Hindlimb muscle (tissue), 1 donor: Measurements from ENCODE around the gene TAF11L5. TPM values are rescaled to one million over a fixed set of nuclear protein-coding genes. Genes with fewer than 3 reads are reported as not detected.
"Not testable (repeated sequence)": the region's sequence is repeated elsewhere in the genome, so short reads cannot be mapped to it uniquely, and the experiment has no call there.

Experiments
- DNase-seq: peaks from one replicate; pipeline ENCODE4 v3.0.0-alpha.2; 2013
- polyA plus RNA-seq: library from polyadenylated mRNA; unstranded; fragments of 120-200 nt; gene quantifications from one replicate; pipeline ENCODE4 v1.2.1, GENCODE V29; 2013; ENCODE audit not compliant: insufficient read length

TAF11L5 gene
- not detected for polyA plus RNA-seq

GRCh38 chr5:17524935-17525334 is at the start of gene TAF11L5:
TSS of gene TAF11L5 (plus strand) at chr5:17525235.
- not testable (repeated sequence) for DNase-seq

GRCh38 chr5:17477043-17477442 is 48.0 kb upstream of the TAF11L5 start:
- no peak for DNase-seq

- no peak for DNase-seq
Observed at GRCh38 chr5:17477573-17478265, 47.3 kb upstream of the TAF11L5 start.

DNA sequence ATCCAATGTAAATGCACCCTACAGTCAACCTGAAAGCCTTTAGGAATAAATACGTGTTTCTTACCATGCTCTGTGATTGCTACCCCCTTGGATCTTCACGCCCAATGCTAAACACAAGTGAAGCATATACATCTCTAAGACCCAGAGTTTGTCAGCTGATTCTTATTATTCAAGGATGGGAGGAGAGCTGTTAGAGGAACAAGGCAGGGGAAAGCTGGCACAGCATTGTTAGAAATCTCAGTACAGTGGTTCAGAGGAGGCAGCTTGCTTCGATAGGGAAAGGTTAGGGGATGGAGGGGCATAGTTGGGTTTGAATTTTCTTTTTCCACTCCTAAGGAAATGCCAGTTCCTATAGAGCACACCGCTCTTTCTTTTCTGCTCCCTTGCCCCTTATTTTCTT is 43.7 kb upstream of the TAF11L5 start:
- no peak for DNase-seq

GRCh38 chr5:17482790-17483189 is 42.2 kb upstream of the TAF11L5 start:
- DNase-seq = no peak

DNA sequence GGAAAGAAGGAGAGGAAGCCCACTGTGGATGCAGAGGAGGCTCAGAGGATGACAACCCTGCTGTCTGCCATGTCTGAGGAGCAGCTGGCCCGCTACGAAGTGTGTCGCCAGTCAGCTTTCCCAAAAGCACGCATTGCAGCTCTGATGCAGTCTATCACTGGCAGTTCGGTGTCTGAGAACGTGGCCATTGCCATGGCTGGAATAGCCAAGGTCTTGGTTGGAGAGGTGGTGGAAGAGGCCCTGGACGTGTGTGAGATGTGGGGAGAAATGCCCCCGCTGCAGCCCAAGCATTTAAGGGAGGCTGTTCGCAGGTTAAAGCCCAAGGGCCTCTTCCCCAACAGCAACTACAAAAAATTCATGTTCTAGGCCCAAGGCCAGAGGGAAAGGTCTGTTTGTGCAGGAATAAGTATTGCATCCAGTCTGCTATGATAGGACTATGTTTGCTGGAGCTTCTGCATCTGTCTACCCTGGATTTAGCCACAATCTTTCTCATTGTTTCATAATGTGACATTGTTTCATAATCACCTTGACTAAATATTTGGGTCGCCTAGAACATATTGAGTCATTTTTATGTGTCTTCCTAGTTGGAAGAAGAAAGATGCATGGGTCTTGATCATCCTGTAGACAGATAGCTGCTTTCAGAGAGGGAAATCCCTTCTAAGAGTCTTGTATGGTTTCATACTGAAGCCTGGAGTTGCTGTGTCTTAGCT is 38.4 kb upstream of the TAF11L5 start:
- DNase-seq = not testable (repeated sequence)

- no peak for DNase-seq
Observed at GRCh38 chr5:17487174-17487512, 37.9 kb upstream of the TAF11L5 start.

DNA sequence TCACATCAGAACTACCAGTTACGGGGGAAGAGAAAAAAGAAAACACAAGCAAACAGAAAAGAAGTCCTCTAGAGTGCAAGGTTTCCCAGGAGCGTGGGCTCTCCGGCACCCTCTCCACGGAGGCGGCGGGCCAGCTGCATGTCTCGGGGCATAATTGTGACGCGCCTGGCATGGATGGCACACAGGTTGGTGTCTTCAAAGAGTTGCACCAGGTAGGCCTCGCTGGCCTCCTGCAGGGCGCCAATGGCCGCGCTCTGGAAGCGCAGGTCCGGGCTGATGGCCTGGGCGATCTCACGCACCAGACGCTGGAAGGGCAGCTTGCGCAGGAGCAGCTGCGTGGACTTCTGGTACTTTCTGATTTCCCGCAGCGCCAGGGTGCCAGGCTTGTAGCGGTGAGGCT is 33.8 kb upstream of the TAF11L5 start:
- DNase-seq = peak; percentile 2

- no peak for DNase-seq
Observed at GRCh38 chr5:17492770-17493169, 32.3 kb upstream of the TAF11L5 start.

DNA sequence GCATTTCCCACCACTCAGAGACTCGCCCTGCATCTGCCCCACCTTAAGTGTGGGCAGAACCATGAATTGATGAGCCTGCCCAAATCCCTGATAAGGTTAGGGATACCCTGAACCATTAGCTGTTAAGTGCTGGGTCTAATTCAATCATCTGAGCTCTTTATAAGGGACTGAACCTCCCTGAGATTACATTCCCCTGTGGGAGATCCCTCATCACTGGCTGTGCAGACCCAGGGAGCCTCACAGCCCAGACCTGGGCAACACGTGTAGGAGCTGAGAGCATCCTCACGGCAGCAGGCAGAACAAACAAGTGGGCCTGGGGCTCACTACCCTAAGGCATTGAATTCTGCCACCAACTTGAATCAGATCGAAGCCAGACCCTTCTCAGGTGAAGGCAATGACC is 27.6 kb upstream of the TAF11L5 start:
- no peak for DNase-seq

GRCh38 chr5:17497931-17498330 is 27.1 kb upstream of the TAF11L5 start, which contains the start of gene TAF11L2:
TSS of gene TAF11L2 (plus strand) at chr5:17498231.
- DNase-seq = not testable (repeated sequence)

DNA sequence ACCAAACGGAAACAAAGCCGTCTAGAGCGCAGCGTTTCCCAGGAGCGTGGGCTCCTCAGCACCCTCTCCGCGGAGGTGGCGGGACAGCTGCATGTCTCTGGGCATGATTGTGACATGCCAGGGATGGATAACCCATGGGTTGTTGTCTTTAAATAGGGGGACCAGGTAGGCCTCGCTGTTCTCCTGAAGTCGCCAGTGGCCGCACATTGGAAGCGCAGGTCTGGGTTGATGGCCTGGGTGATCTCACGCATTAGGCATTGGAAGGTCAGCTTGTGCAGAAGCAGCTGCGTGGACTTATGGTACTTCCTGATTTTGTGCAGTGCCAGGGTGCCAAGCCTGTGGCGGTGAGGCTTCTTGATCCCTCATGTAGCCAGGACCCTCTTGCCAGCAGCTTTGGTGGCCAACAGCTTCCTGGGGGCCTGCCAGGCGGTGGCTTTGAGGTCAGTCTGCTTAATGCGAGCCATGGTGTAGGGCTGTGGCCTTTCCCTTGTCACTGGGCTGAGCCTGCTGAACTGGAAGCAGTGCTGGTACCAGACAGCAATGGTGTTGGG is 13.2 kb upstream of the TAF11L5 start:
- DNase-seq = no peak

DNA sequence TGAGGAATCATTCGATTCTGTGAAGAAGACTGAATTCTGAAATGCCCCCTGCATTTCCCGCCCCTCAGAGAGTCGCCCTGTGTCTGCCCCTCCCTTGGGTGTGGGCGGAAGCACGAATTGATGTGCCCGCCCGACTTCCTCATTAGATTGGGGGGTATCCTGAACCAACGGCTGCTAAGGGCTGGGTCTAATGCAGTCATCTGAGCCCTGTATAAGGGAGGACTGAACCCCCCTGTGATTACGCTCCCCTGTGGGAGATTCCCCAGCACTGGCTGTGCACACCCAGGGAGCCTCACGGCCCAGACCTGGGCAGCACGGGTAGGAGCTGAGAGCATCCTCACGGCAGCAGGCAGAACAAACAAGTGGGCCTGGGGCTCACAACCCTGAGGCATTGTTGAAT is 7.5 kb upstream of the TAF11L5 start:
- DNase-seq = not testable (repeated sequence)

DNA sequence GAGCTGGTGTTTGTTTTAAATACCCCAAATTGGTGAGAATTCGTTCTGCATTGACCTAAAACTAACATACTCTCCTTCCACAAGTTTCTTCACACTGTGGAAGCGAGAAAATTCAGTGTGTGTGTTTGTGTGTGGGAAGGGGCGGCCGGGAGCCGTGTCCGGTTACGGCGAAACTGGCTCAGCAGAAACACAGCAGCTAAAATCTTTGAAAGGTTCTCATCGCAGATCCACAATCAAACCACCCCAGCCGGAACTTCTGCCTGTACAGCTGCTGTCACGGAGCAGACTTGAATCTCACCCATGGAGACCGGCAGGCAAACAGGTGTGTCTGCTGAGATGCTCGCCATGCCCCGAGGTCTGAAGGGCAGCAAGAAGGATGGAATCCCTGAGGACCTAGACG is 7.0 kb upstream of the TAF11L5 start, which contains the start of gene TAF11L3:
TAF11L3 (plus strand) TSS at position 301 of the 400 bp plus-strand sequence.
- DNase-seq = not testable (repeated sequence)

DNA sequence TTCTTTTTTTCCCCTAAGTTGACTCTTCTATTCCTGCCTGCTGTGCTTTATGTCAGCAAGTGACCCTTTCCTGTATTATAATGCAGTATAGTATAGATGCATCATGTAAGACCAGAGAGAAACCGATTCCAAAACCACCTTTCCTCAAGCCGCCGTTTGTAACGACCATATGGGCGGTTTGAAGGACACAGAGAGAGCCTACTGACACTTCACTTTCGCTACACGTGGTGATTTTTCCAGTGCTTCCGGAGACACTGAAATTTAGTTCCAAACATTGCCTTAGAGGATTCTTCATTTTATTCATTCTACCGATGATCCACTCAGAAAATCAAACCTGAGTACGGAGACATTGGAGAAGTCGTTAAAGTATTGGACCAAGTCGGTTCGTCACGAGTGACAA is 5.5 kb upstream of the TAF11L5 start:
- DNase-seq = not testable (repeated sequence)

- DNase-seq = not testable (repeated sequence)
Observed at GRCh38 chr5:17521501-17521900, 3.5 kb upstream of the TAF11L5 start, which contains the start of gene TAF11L4. TSS of gene TAF11L4 (plus strand) at chr5:17521801.

- DNase-seq = peak; percentile 2
Observed at GRCh38 chr5:17526504-17526903, 1.5 kb downstream of the TAF11L5 start.

GRCh38 chr5:17528369-17528768 is 3.3 kb downstream of the TAF11L5 start, which contains the start of gene TAF11L6:
TSS of gene TAF11L6 (plus strand) at chr5:17528669.
- not testable (repeated sequence) for DNase-seq

Other genes with a start within 250 kb of the TAF11L5 start
- not detected for gene TAF11L2, start 27.0 kb upstream of the TAF11L5 start, polyA plus RNA-seq
- not detected for gene TAF11L3, start 6.9 kb upstream of the TAF11L5 start, polyA plus RNA-seq
- gene TAF11L4, start 3.4 kb upstream of the TAF11L5 start, polyA plus RNA-seq = not detected
- not detected for gene TAF11L6, start 3.4 kb downstream of the TAF11L5 start, polyA plus RNA-seq
- gene TAF11L7, start 60.5 kb downstream of the TAF11L5 start, polyA plus RNA-seq = not detected
- gene TAF11L8, start 65.7 kb downstream of the TAF11L5 start, polyA plus RNA-seq = not detected
- gene TAF11L9, start 69.2 kb downstream of the TAF11L5 start, polyA plus RNA-seq = not detected
- not detected for gene TAF11L10, start 72.6 kb downstream of the TAF11L5 start, polyA plus RNA-seq
- not detected for gene TAF11L11, start 78.9 kb downstream of the TAF11L5 start, polyA plus RNA-seq
- gene TAF11L12, start 85.2 kb downstream of the TAF11L5 start, polyA plus RNA-seq = not detected
- not detected for gene TAF11L13, start 106.9 kb downstream of the TAF11L5 start, polyA plus RNA-seq
- gene TAF11L14, start 109.2 kb downstream of the TAF11L5 start, polyA plus RNA-seq = not detected